T-helper 1 cell treated with Interleukin-12 subunit alpha and Interleukin-12 subunit beta and Interleukin-4 antibody, amounts not matched to agents 30 ng/mL and 1 ng/mL, for 36 hours (primary cell): Measurements from ENCODE around the gene SETD1B. TPM values are rescaled to one million over a fixed set of nuclear protein-coding genes. Genes with fewer than 3 reads are reported as not detected.
"Not testable (repeated sequence)": the region's sequence is repeated elsewhere in the genome, so short reads cannot be mapped to it uniquely, and the experiment has no call there.

Experiments used
- intact Hi-C: fragments of 100-400 bp; cut with micrococcal nuclease; formaldehyde crosslinking; loops from one replicate; pipeline ENCODE4 v1.15.1; 2024
- total RNA-seq: library from RNA; stranded (reverse); gene quantifications from 2 replicates; pipeline ENCODE4 v1.2.3, GENCODE V29; 2022

The SETD1B gene
- total RNA-seq, 1 donor from 2014 or later, result 38.1 TPM

- intact Hi-C loops, result no loop called here
Observed at GRCh38 chr12:121849665-121850064, 45.9 kb downstream of the SETD1B start.

- intact Hi-C loops, result not testable (repeated sequence)
Observed at GRCh38 chr12:121852392-121852791, 48.6 kb downstream of the SETD1B start.

- intact Hi-C loops, result no loop called here
Observed at GRCh38 chr12:121857322-121858246, 53.8 kb downstream of the SETD1B start.

- intact Hi-C loops, result no loop called here
Observed at GRCh38 chr12:121858318-121858661, 54.5 kb downstream of the SETD1B start.

GRCh38 chr12:121858662-121859572, 55.1 kb downstream of the SETD1B start, which contains the start of gene HPD:
Gene HPD, minus strand, starts transcription at chr12:121858859. Its CDS starts 36 bp downstream, at chr12:121858823.
- intact Hi-C loops, result no loop called here

- intact Hi-C loops, result no loop called here
Observed at GRCh38 chr12:121860257-121860656, 56.4 kb downstream of the SETD1B start.

- intact Hi-C loops, result not testable (repeated sequence)
Observed at GRCh38 chr12:121860699-121861098, 56.9 kb downstream of the SETD1B start.

- intact Hi-C loops, result no loop called here
Observed at GRCh38 chr12:121861636-121862254, 57.9 kb downstream of the SETD1B start.

GRCh38 chr12:121866331-121866730, 62.5 kb downstream of the SETD1B start:
- intact Hi-C loops, result no loop called here

GRCh38 chr12:121869229-121869628, 65.4 kb downstream of the SETD1B start:
- intact Hi-C loops, result not testable (repeated sequence)

- intact Hi-C loops, result no loop called here
Observed at GRCh38 chr12:121871467-121871866, 67.7 kb downstream of the SETD1B start.

GRCh38 chr12:121872546-121873215, 68.9 kb downstream of the SETD1B start:
- intact Hi-C loops, result no loop called here

- intact Hi-C loops, result no loop called here
Observed at GRCh38 chr12:121873216-121873569, 69.4 kb downstream of the SETD1B start.

- intact Hi-C loops, result no loop called here
Observed at GRCh38 chr12:121874071-121874470, 70.3 kb downstream of the SETD1B start.

GRCh38 chr12:121875582-121875981, 71.8 kb downstream of the SETD1B start:
- intact Hi-C loops, result no loop called here

GRCh38 chr12:121876080-121876447, 72.3 kb downstream of the SETD1B start:
- intact Hi-C loops, result not testable (repeated sequence)

Other genes with a start within 250 kb of the SETD1B start
- 55.2 and 55.7 TPM in 2 replicates for gene KDM2B, start 223.0 kb upstream of the SETD1B start, total RNA-seq
- gene ORAI1, start 177.5 kb upstream of the SETD1B start, total RNA-seq, result 70.6 and 74.2 TPM in 2 replicates
- gene MORN3, start 134.4 kb upstream of the SETD1B start, total RNA-seq, result 2.4 and 2.7 TPM in 2 replicates
- 9.2 and 9.4 TPM in 2 replicates for gene TMEM120B, start 91.3 kb upstream of the SETD1B start, total RNA-seq
- 113 and 121 TPM in 2 replicates for gene RHOF, start 10.3 kb upstream of the SETD1B start, total RNA-seq
- gene HPD, start 54.9 kb downstream of the SETD1B start, total RNA-seq, result not detected in 2 replicates
- 57.9 and 62.1 TPM in 2 replicates for gene PSMD9, start 84.8 kb downstream of the SETD1B start, total RNA-seq
- 0.96 and 1.3 TPM in 2 replicates for gene CFAP251, start 114.6 kb downstream of the SETD1B start, total RNA-seq
- gene BCL7A, start 217.9 kb downstream of the SETD1B start, total RNA-seq, result 5.2 and 6.2 TPM in 2 replicates